Activated naive CD4-positive, alpha-beta T cell treated with Interleukin-2 at 50 U/mL for 16 hours (primary cell): ENCODE data around the gene TCHP.
"Not testable (repeated sequence)": the region's sequence is repeated elsewhere in the genome, so short reads cannot be mapped to it uniquely, and the experiment has no call there.

Source experiments
- DNase-seq: peaks from one replicate; pipeline ENCODE4 v3.0.0-alpha.2; 2020

TCHP gene

DNA sequence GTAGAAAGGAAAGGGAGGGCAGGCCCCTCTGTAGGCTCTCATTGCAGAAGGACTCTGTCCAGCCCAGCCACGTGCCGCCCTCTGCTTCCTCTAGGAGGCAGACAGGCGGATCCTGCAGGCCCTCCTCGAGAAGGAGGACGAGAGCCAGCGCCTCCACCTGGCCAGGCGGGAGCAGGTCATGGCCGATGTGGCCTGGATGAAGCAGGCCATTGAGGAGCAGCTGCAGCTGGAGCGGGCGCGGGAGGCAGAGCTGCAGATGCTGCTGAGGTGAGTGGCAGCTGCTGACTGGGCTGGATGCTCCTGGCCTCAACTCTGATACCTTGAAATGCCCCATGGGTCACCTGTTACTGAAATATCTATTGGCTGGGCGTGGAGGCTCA is 10.9 kb downstream of the TCHP start:
- DNase-seq = peak; percentile 15

DNA sequence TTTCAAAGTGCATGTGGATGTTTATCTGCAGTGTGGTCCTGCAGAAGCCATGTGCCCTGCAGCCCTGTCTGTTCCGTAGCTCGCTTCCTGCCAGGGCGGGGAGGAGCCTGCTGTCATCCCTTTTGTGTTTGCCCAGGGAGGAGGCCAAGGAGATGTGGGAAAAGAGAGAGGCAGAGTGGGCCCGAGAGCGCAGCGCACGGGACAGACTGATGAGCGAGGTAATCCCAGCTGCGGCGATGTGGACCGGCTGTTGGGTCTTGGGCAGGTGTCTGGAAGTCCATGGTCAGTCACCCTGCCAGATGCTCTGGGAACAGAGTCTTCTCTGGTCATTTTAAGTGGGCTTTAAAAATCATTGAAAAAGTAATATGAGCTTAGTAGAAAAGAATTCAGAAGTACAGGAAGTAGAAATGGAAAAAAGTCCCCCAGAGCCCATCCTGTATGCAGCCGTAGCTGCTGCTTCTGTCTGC is 12.8 kb downstream of the TCHP start:
- no peak for DNase-seq

DNA sequence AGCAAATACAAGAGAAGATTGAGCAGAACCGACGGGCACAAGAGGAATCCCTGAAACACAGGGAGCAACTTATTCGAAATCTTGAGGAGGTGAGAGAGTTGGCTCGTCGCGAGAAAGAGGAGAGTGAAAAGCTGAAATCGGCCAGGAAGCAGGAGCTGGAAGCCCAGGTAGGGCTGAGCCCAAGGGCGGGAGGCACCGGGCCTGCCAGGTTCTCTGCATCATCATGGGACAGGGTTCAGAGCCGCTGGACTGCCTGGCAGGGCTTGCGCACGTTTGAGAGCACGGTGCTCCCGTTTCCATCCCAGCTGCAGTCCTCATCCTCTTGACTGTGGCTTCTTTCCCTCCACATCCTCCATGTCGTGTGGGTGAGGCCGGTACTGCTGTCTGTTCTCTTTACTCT is 14.4 kb downstream of the TCHP start:
- no peak for DNase-seq

DNA sequence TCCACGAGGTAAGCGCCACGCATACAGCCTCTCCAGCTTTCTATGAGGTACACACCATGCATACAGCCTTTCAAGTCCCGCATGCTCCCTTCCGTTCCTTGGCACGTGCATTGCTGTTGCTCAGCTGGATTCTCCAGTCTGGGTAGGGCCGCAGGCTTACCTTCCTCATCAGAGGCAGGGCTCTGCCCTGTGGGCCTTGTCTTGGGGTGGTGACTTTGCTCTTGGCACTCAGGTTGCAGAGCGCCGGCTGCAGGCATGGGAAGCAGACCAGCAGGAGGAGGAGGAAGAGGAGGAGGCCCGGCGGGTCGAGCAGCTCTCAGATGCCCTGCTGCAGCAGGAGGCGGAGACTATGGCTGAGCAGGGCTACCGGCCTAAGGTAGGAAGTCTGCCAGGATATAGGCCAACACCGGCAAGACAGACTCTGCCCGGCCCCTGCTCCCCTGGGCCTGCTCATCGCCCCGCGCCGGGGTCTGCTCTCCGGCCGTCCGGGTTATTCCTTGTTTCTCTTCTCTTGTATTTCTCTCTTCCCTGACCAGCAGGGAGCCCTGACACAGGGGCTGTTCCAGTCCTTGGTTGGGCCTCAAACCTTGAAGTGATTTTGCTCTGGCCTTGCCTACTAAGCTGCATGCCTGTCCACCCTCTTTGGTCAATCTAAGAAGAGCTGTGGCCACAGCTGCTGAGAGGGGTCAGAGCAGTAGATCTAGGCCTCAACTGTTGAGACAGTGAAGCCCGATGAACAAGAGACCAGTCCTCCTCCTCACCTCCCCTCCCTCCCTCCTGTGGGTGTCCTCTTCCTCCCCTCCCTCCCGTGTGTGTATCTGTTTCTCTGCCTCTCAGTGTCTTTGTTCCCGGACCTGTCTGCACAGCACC is 15.3 kb downstream of the TCHP start:
- DNase-seq = no peak

DNA sequence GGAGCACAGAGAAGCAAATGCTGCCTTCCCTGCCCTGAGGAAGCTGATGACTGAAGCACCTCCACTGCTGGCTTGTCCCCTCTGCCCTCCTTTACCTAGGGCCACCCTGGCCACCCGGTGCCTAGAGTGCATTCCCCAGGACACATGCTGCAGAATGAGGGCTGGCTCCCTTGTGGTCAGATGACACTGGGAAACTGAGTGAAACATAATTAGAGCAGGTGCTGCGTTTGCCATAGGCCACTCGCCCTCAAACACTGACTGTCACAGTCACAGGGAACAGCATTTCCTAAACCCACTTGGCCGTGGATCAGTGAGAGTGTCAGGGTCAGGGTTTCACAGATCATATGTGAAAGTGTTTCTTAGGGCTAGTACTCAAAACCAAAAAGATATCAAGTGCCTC is 16.0 kb downstream of the TCHP start:
- DNase-seq = no peak

DNA sequence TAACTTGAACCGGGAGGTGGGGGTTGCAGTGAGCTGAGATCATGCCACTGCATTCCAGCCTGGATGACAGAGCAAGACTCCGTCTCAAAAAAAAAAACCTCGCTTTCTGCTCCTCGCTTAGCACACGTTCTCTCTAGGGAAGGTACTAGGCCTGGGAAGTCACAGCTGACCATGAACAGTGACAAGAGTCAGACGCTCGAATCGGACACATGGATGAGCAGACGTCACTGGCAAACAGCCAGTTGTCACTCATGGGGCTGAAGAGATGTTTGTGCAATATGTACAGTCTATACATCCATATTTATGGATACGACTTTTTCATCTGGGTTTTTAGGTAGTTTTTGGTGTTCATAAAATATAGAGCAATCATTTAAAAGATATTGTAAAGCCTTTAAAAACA is 19.4 kb downstream of the TCHP start:
- no peak for DNase-seq

DNA sequence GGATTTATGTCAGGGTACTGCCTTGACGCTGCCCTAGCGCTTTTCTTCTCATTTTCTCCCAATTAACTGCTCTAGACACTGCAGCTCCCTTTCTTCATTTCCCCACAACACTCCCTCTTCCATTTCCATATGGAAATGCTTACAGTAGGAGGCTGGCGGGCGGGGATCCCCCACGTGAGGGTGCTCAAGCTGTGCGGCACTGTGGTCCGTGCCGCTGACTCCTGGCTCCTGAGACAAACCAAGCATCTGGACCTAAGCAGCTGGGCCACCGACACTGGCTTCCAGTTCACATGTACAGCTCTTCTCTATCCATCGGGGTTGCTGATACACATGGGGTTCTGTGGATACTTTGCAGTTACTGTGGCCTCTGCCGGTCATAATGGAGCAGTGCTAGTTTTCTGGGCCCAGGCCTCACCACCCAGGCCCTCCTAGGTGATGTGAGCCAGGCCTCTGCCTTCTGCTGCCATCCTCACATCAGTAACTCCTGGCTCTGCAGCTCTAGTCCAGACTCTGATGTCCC is 20.2 kb downstream of the TCHP start:
- DNase-seq = no peak

DNA sequence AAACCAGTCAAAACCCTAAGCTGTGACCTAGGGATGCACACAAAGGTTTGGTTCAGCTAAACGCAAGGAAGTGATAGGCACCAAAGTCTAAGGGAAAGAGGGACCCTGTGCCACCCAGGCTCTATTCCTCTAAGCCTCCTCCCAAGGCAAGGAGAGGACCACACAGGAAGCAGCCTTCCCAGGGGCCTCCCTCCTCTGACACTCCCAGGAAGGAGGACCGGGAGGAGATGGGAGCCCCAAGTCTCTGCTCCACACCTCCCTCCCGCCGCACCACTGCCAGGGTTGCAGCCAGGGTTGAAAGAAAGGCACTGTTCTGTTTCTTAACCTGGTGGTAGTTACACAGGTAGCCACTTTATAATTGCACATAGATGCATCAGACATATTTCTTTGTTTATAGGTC is 21.9 kb downstream of the TCHP start:
- no peak for DNase-seq

DNA sequence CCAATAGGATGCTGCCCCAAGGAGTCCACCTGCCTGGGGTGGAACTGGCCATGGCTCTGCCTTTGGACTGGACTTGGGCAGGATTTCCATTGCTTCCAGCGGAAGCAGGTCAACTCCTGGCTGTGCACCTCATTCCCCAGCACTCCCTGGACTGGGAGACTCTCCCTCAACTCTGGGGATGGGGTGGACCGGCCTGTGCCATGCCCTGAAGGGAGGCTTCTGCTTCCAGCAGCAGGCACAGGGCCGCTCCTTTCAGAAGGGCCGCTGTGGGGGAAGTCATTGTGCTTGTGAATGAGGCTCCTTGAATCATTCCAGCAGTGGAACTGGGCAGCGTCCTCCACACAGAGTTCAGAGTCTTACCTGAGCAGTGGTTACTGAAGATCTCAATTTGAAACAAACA is 23.0 kb downstream of the TCHP start:
- DNase-seq = no peak

DNA sequence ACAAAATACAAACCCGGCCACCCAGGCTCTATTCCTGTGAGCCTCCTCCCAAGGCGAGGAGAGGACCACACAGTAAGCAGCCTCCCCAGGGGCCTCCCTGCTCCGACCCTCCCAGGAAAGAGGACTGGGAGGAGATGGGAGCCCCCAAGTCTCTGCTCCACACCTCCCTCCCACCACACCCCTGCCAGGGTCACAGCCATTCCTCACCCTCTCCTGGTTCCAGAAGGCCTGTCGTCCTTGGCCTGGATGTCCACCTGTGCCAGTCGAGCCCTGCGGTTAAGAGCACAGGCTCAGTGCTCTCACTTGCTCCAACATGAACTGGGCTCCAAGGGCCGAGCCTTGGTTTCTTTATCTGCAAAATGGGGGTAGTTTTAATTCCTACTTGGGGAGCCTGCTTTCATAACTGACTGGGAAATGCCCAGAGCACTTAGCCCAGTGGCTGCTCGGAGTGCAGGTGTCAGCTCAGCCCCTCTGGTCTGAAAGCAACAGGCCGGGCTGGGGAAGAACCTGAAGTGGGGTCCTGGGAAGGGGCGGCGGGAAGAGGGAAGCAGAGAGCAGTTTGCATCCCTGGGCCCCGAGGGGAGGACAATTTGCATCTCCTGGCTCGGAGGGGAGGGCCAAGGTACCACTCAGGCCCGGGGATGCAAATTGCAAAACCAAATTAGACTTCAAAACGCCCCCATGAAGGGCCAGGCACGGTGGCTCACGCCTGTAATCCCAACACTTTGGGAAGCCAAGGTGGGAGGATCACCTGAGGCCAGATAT is 23.6 kb downstream of the TCHP start:
- no peak for DNase-seq

DNA sequence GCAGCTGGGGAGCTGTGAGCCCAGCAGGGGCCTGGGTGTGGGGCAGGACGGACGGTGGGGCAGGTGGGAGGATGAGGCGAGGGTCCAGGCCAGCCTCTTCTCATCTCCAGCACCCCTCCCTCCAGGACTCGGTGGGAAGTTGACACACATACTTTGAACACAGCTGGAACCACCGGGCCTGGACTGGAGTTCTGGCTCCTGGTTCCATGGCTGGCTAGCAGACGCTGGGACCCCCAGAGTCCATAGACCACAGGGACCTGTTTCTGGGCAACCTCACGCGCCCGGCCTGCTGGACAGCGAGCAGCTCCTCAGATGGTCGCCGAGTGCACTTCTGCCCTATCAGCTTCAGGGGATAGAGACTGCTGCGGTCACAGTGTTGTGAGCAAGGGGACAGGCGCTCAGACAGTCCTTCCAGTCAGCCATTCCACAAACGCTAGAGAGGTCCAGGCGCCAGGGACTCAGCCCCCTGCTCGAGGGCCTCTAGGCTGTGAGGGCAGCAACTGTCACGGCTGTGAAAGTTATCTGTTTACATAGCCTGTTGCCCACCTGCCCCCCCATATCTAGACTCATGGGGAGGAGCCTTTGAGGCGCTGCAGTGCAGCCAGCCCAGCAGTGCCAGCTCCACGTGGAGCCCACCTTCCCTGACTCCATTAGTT is 25.2 kb downstream of the TCHP start:
- DNase-seq = no peak

DNA sequence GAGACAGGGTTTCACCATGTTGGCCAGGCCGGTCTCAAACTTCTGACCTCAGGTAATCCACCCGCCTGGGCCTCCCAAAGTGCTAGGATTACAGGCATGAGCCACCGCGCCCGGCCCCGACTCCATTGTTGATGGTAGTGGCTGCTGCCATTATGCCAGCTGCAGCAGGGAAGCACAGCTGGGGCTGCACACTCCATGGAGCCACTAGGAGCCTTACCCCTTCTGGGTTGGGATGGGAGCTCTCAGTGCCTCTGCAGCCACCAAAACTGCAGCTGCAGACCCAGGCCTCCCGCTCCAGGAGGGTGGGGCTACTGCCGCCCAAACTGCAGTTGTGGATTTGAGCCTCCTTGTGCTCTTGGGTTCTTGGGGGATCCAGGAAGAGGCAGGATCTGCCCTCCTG is 25.9 kb downstream of the TCHP start:
- no peak for DNase-seq

DNA sequence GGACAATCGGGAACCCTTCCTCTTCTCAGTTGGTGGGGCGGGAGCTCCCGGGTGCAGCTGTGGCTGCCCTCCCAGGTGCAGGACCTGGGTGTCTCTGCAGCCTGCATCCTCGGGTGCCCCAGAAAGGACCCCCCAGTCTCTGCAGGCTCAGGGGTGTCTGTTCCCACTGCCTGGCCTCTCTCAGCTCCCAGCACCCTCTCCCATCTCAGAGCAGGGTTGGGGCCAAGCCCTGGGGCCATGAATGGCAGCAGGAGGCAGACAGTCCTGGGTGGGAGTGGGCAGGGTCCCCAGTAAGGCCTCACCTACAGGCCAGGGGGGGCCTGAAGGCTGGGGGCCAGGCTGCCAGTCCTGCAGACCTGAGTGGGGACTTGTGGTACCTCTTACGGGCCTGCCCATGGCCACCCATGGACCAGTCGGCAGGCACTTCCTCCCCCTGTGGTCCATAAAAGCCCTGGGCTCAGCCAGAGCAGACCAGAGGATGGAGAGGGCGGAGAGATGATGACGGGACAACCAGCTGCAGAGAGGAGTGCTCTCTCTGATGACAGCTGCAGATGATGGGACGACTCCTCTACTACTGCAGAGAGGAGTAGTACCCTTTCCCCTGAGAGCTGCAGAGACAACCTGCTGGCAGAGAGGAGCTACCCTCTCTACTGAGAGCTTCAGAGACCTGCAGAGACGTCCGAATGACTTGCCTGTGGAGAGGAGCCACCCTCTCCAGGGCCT is 26.6 kb downstream of the TCHP start:
- no peak for DNase-seq

DNA sequence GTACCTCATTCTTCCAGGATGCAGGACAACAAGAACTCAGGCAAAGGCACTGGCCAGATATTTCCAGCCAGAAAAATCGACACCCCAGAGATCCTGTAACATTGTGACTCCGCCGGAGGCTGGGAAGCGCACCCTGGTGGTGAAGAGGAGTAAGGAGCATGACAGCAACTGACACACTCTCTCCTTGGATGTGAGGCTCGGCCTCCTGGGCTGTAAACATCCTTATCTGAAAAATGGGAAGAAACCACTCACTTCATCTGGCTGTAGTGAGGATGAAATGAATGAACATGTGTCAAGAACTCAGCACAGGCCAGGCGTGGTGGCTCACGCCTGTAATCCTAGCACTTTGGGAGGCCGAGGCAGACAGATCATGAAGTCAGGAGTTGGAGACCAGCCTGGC is 27.5 kb downstream of the TCHP start:
- peak; percentile 38 for DNase-seq

DNA sequence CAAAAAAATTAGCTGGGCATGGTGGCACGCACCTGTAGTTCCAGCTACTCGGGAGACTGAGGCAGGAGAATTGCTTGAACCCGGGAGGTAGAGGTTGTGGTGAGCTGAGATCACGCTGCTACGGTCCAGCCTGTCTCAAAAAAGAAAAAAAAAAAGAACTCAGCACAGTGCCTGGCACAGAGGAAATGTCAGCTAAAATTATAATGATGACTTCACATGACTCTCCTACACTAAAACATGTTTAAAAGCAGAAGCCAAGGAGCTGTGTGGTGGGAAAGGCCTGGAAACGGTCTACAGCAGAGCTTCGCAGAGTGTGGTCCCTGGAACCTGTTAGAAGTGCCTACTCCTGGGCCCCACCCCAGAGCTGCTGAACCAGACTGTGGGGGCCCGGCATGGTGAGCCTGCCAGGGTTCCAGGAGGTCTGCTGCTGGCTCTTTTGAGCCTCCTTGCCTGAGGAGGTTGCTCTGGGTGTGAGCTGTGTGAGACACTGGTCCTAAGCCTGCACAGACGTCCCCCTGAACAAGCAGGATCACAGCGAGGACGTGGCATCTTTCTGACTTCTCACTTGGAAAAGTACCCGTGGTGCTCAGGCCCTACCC is 28.1 kb downstream of the TCHP start:
- DNase-seq = no peak

DNA sequence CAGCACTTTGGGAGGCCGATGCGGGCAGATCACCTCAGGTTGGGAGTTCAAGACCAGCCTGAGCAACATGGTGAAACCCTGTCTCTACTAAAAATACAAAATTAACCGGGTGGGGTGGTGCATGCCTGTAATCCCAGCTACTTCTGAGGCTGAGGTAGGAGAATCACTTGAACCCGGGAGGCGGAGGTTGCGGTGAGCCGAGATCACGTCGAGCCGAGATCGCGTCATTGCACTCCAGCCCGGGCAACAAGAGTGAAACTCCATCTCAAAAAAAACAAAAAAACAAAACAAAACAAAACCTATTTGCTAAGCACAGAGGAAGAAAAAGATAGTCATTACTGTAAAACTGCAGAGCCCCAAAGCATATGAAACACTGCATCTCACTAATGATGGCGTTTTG is 29.3 kb downstream of the TCHP start:
- DNase-seq = not testable (repeated sequence)

DNA sequence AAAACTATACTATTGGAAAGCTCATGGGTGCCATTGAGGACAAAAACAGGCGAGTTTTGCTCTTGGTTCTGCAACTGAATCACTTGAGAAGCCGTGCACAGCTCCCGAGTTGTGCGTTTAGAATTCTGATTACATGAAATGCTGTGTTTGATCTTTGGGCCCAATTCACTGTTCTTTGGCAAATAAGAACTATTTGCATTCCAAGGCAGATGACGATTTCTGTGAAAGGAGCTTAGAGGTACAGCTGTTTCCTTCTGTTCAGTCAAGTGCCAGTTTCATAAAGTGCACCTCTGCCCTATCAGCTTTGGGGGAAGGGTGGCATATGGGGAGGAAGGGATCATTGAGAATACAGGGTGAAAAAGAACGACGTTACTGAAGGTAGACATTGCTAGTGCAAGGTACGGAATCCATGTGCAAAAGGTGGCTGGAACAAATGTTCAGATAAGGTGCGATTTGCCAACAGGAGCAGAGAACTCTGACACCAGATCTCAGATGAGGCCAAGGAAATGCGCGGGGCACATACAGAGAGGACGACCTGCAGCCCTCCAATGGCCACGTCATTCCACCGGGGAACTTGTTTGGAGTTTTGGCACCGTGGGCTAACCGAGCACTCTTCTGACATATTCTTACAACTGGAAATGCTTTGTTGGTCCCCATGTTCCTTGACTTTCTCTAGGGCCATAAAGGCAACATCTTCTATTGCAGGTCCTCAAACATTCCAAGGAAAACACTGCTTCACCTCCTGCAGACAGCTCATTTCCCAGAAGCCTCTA is 30.1 kb downstream of the TCHP start:
- no peak for DNase-seq

DNA sequence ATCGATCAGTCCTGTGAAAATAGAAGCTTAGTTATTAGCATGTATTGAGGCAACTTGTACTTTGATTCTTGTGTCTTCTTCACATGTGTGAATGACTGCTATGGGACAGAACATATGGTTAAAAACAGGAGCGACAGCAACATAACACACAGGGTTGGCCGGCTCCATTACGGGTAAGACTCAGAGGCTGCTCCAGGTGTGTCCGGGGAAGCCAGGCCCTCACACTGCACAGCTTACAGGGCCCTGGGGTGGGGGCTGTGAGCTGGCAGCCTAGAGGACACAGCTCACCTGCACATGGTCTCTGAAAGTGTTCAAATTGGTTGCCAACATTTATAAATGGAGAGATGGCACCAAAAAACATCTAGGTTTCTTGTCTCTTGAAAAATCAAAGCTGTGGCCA is 31.1 kb downstream of the TCHP start:
- DNase-seq = no peak

DNA sequence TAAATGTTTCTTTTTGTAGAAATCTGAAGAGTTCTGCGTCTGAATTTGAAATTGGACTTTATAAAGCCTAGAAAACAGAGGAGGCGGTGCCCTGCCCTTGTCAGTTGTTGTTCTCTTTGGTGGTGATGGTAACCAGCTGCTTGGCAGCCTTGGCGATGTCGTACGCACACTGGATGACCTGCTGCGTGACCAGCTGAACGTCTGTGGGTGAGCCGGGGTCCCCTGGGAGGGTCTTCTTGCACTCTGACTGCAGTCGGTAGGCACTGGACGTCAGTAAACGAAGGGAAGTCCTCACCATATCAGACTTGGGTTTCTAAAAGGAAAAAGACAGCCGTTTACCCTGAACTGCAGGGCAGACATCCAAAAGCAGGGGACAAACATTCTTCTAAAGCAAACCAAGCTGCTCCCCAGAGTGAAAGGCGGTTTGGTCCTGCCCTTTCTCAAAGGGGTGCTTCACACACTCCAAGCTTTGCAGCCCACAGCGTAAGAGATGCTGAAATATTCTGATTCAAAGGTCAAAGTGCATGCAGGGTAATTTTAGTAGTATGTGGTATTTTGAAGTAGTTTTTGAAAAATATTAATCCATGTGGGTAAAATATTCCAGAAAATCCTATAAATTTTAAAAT is 32.9 kb downstream of the TCHP start:
- no peak for DNase-seq

DNA sequence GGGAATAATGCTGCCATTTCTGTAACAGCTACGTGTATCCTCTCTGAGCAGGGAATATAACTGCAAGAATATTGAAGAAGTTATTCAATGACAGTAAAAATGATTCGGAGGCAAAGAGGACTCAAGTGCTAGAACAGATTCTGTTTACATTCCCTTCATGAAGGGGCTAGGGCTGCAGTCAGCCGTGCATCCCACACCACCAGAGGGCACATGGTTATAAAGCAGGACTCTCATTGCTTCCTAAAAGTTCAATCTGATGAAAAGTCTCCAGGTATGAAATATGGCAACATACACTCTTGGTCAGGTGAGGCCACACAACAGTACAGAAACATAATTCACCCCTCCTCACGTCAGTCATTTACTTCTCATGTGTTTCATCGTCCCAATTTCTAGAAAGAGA is 34.0 kb downstream of the TCHP start:
- peak; percentile 19 for DNase-seq

DNA sequence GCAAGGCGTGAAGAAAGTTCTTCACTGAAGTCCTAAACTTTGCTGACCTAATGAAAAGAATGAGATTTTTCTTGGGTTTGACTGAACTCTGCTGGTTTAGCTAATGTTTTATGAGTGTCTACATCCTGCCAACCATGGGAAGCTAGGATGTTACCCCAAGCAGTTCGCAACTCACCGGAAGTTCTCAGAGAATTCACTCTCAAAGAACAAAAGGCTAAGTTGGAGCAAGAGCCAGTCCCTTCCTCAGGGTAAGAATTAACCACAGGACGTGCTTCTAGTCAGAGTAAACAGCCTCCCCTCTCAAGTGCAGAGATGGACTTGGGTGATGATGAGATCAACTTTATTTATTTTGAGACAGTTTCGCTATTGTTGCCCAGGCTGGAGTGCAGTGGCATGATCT is 37.3 kb downstream of the TCHP start:
- no peak for DNase-seq
